Measurements from ENCODE around the gene ATOX1.

- TF ChIP-seq EZH2phosphoT487 (IDR thresholded peaks at IDR 0.05; ENCODE audit: insufficient read depth, low read depth) (no peak), EZH2 (IDR thresholded peaks at IDR 0.05; ENCODE audit: insufficient read depth, poor library complexity, severe bottlenecking) (no peak)
Observed at GRCh38 chr5:151739939-151740335, 18.5 kb downstream of the ATOX1 start.
